Stimulated activated effector memory CD8-positive, alpha-beta T cell treated with anti-CD3 and anti-CD28 coated beads, Interleukin-12 subunit alpha, Interleukin-12 subunit beta, amount 100 ng/mL, for 72 hours (primary cell): ENCODE results near the gene B4GALT4.
"Not testable (repeated sequence)": the region's sequence is repeated elsewhere in the genome, so short reads cannot be mapped to it uniquely, and the experiment has no call there.

ENCODE experiments used
- ATAC-seq: fragments of 150-1000 bp; cut with Tn5 transposase; 2 replicates; pipeline ENCODE4 v1.10.0; 2021
- DNase-seq, 2 donors: peaks; one replicate each; pipeline ENCODE4 v3.0.0; 2021 to 2022; ENCODE audit warnings: low spot score in 2 of 2
- H3K27ac Mint-ChIP-seq: one replicate; pipeline ENCODE4 v1.8.0; 2022; ENCODE audit warnings: mild to moderate bottlenecking, mixed read lengths
- H3K36me3 Mint-ChIP-seq: one replicate; pipeline ENCODE4 v1.8.0; 2022; ENCODE audit warnings: mild to moderate bottlenecking, mixed read lengths
- H3K4me1 Mint-ChIP-seq: one replicate; pipeline ENCODE4 v1.8.0; 2022; ENCODE audit warnings: mixed read lengths
- H3K4me3 Mint-ChIP-seq: one replicate; pipeline ENCODE4 v1.8.0; 2022; ENCODE audit warnings: mild to moderate bottlenecking, mixed read lengths
- H3K9me3 Mint-ChIP-seq: one replicate; pipeline ENCODE4 v1.8.0; 2022; ENCODE audit warnings: mixed read lengths

B4GALT4 gene, protein sequence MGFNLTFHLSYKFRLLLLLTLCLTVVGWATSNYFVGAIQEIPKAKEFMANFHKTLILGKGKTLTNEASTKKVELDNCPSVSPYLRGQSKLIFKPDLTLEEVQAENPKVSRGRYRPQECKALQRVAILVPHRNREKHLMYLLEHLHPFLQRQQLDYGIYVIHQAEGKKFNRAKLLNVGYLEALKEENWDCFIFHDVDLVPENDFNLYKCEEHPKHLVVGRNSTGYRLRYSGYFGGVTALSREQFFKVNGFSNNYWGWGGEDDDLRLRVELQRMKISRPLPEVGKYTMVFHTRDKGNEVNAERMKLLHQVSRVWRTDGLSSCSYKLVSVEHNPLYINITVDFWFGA

DNA sequence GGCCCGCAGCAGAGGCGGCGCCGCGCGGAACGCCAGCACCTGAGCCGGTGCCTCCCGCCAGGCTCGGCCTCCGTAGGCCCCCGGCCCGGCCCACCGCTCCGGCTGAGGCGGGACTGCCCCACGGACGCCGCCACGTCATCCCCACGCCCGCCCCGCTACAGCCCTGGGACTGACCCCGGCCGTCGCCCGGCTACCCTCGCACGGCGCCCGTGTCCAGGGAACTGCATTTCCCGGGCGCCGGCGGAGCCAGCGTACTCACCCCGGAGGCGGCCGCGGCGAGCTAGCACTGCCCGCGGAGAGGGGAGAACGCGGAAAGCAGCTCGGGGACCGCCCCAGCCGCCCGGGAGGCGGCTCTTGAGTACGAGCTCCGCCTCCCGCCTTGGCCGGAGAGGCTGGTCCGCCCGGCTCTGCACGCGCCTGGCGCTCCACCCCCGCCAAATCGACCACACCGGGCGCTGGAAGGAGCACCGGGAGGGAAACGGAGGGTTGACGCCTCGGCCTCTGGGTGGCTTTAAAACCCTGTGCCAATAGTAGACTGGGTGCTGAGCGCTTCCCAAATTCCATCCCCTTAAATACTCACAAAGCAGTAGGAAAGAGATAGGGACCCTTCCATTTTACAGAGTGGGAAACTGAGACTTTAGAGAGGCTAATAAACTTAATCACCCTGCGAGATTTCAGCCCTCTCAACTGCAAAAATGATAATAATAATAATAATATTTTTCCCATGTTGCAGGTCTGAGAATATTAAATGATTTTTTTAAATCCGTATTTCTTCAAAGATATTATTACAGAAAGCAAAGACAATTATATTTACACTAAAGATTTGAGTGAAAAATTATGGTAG lies at the start of gene B4GALT4:
TSS of gene B4GALT4 (minus strand) at position 288 of the 844 bp plus-strand sequence. CDS start 10,779 bp downstream, outside the sequence.
- peak; percentile 73 to 90 for DNase-seq
- Mint-ChIP-seq H3K27ac (peak within 1 kb of the TSS; percentile 88), H3K4me1 (peaks cover 26% of the 10 kb centered on the region), H3K9me3 (no peaks in the 10 kb centered on the region), H3K4me3 (peak within 1 kb of the TSS; percentile 80), H3K36me3 (peaks cover 28% of the 10 kb centered on the region)
- peak; percentile 89 for ATAC-seq

DNA sequence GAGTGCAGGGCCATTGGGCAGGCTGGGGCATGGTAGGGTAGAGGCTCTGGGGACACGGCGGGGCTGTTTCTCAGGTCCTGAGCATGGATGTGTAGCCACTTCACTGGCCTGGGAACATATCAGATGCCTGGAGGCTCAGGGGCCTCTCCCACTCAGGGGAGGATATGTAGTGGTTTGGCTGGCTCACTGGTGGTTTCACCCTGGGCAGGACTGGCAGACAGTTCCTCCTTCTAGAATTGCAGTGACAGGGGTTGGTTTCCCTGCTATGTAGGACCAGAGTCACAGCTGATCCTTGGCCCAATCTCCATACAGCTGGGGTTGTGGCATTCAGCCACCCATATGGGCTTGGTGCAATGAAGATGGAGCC lies 48.7 kb upstream of the B4GALT4 start:
- no peak overlapping the region for H3K27ac Mint-ChIP-seq
- H3K4me1 Mint-ChIP-seq = peaks cover 32% of the 10 kb centered on the region
- peaks cover 9% of the 10 kb centered on the region for H3K36me3 Mint-ChIP-seq
- ATAC-seq (no peak), DNase-seq (no peak)
- no peak overlapping the region for H3K4me3 Mint-ChIP-seq
- peaks cover 15% of the 10 kb centered on the region for H3K9me3 Mint-ChIP-seq

DNA sequence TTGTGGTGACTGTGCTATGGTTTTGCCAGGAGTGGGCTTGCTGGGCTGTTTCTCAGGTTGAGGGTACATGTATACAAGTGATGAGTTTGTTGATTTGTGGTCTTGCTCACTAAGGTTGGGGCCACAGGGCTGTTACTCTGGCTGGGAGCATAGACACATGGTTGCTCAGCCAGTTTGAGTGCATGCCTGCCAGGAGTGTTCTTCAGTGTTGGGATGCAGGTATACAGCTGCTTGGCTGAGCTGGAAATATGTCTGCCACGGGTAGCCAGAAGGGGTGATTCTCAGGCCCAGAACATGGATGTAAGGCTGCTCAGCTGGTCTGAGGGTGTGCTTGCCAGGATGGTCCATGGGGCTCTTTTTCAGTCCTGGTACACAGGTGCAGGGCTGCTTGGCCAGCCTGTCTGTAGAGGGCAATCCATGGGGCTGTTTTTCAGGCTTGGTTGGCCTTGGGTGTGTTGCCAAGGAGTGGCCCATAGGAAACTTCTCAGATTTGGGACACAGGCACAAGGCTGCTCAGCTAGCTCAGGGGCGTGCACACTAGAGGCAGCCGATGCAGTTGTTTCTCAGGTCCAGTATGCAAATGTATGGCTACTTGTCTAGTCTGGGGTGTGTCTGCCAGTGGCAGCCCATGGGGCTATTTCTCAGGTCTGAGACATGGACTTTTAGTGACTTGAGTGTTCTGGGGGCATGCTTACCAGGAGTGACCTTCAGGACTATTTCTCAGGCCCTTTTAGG lies 48.2 kb upstream of the B4GALT4 start:
- no peak for DNase-seq
- H3K36me3 Mint-ChIP-seq = peaks cover 5% of the 10 kb centered on the region
- H3K9me3 Mint-ChIP-seq = peaks cover 15% of the 10 kb centered on the region
- H3K27ac Mint-ChIP-seq = no peak overlapping the region
- H3K4me1 Mint-ChIP-seq = peaks cover 31% of the 10 kb centered on the region
- H3K4me3 Mint-ChIP-seq = no peak overlapping the region
- ATAC-seq = no peak

DNA sequence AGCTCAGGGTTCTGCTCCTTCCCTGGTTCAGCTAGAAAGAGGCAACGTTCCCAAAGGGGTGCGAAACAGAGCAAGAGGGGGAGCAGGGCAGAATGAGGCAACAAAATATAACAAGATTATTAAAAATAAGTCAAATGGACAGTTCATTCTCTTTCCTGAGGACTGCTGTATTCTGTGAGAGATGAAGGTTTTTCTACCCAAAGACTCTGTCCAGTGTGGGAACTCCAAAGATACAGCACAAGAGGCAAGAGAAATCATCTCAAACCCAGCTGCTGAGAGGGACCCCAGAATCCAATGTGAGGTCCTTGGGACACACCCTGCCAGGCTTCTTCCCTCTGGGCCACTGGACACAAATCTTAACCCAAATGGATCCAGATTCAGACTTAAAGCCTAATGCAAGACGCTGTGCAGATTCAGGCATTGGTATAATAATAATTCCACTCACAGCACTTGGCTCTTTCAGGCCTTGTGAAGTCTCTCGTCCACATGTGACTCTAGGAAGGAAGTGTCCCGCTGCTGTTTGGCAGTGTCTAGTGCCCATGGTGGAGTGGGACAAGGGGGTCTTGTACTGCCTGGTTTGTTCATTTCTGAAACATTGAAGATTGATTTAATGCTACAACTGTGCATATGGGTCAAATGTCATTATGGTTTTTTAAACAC lies 39.0 kb upstream of the B4GALT4 start:
- no peak for DNase-seq
- Mint-ChIP-seq H3K27ac (peak overlapping the region; percentile 58), H3K9me3 (peaks cover 9% of the 10 kb centered on the region), H3K36me3 (no peaks in the 10 kb centered on the region), H3K4me1 (peaks cover 2% of the 10 kb centered on the region), H3K4me3 (no peak overlapping the region)
- no peak for ATAC-seq

DNA sequence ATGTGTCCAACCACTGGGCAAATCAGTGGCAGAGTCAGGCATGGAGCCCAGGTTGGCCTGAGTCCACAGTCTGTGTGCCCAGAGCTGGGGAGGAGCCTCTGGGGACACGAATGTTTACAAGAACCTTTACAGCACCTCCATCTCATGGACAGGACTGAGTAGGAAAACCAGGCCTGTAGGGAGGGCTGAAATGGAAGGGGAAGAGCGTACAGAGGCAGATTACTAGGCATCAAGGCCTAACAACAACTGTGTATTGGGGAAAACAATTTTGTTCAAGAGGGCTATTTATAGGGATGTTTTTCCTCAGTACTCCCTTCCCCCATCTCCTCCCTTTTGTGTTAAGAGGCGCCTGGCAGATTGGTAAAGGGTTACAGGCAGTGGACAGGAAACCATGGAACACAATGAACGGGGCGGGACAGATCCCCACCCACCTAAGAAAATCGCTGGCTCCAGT lies 38.5 kb upstream of the B4GALT4 start:
- Mint-ChIP-seq H3K36me3 (no peaks in the 10 kb centered on the region), H3K4me1 (peaks cover 5% of the 10 kb centered on the region), H3K4me3 (no peak overlapping the region), H3K27ac (peak overlapping the region; percentile 58), H3K9me3 (peaks cover 9% of the 10 kb centered on the region)
- DNase-seq = no peak
- ATAC-seq = no peak

DNA sequence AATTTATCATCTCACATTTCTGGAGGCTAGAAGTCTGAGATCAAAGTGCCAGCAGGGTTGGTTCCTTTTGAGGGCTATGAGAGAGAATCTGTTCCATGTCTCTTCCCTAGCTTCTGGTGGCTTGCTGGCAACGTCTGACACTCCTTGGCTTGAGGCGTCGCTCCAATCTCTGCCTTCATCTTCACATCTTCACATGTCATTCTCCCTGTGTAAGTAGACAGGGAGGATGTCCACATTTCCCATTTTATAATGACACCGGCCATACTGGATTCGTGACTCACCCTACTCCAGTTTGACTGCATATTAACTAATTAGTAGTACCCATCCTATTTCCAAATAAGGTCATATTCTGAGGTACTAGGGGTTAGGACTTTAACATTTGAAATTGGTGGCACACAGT lies 36.0 kb upstream of the B4GALT4 start:
- Mint-ChIP-seq H3K36me3 (no peaks in the 10 kb centered on the region), H3K9me3 (no peaks in the 10 kb centered on the region), H3K4me3 (no peak overlapping the region), H3K4me1 (peaks cover 5% of the 10 kb centered on the region), H3K27ac (no peak overlapping the region)
- DNase-seq = no peak
- ATAC-seq = no peak

DNA sequence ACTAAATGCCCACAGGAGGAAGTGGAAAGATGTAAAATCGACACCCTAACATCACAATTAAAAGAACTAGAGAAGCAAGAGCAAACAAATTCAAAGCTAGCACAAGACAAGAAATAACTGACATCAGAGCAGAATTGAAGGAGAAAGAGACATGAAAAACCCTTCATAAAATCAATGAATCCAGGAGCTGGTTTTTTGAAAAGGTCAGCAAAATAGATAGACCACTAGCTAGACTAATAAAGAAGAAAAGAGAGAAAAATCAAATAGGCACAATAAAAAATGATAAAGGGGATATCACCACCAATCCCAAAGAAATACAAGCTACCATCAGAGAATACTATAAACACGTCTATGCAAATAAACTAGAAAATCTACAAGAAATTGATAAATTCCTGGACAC lies 29.5 kb upstream of the B4GALT4 start:
- H3K36me3 Mint-ChIP-seq, ATAC-seq, H3K4me3 Mint-ChIP-seq, H3K4me1 Mint-ChIP-seq, H3K27ac Mint-ChIP-seq, DNase-seq, H3K9me3 Mint-ChIP-seq: not testable (repeated sequence)

DNA sequence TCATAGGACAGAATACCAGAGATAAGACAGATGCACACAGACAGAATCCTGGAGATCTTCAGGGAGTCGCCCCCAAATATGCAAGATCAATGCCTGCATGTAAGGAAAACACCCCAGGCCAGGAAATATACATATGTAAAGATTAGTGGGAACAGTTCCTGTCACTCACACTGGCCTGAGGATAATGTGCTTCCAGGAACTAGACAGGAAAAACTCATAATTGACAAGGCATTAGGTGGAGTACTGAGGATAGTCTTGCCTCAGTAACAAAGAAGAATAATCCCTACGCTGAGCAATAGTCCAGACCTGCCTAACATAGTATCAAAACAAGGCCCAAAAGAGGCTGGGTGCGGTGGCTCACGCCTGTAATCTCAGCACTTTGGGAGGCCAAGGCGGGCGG lies 20.4 kb upstream of the B4GALT4 start:
- no peaks in the 10 kb centered on the region for H3K36me3 Mint-ChIP-seq
- no peaks in the 10 kb centered on the region for H3K4me1 Mint-ChIP-seq
- H3K27ac Mint-ChIP-seq = no peak overlapping the region
- no peak overlapping the region for H3K4me3 Mint-ChIP-seq
- no peak for ATAC-seq
- no peak for DNase-seq
- H3K9me3 Mint-ChIP-seq = no peaks in the 10 kb centered on the region

DNA sequence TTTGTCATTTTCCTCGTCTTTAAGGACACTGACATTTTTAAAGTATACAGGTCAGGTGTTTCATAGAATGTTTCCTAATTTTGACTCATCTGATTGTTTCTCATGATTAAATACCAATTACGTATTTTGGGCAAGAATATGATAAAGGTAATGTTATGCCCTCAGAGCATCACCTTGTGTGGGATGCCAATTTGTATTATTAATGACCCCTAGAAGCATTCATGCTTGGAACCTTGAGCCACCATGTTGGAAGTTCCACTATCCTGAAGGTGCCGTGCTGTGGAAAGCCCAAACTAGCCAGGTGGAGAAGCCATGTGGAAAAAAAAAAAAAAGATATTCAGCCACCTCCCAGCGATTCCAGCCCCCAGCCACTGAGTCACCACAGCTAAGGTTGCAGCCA lies 19.1 kb upstream of the B4GALT4 start:
- no peak overlapping the region for H3K27ac Mint-ChIP-seq
- DNase-seq = no peak
- ATAC-seq = no peak
- H3K36me3 Mint-ChIP-seq = no peaks in the 10 kb centered on the region
- no peaks in the 10 kb centered on the region for H3K9me3 Mint-ChIP-seq
- H3K4me3 Mint-ChIP-seq = no peak overlapping the region
- H3K4me1 Mint-ChIP-seq = no peaks in the 10 kb centered on the region

DNA sequence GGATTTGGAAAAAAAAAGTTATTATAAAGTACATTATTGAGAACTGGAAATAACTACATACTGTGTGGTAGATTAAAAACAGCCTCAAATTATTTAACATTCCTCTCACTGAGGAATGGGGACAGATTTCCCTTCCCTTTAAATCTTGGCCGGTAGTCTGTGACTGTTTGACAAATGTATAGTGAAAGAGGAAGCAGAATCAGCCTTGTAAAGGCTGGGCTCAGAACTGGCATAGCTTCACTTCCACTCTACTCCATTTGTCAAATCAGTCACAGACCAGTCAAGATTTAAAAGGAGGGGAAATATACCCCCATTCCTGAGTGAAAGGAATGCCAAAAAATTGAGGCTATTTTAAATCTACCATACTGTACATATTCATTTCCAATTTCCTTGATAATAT lies 18.2 kb upstream of the B4GALT4 start:
- Mint-ChIP-seq H3K36me3 (no peaks in the 10 kb centered on the region), H3K27ac (no peak overlapping the region), H3K4me3 (no peak overlapping the region), H3K9me3 (no peaks in the 10 kb centered on the region), H3K4me1 (no peaks in the 10 kb centered on the region)
- DNase-seq (no peak), ATAC-seq (no peak)

DNA sequence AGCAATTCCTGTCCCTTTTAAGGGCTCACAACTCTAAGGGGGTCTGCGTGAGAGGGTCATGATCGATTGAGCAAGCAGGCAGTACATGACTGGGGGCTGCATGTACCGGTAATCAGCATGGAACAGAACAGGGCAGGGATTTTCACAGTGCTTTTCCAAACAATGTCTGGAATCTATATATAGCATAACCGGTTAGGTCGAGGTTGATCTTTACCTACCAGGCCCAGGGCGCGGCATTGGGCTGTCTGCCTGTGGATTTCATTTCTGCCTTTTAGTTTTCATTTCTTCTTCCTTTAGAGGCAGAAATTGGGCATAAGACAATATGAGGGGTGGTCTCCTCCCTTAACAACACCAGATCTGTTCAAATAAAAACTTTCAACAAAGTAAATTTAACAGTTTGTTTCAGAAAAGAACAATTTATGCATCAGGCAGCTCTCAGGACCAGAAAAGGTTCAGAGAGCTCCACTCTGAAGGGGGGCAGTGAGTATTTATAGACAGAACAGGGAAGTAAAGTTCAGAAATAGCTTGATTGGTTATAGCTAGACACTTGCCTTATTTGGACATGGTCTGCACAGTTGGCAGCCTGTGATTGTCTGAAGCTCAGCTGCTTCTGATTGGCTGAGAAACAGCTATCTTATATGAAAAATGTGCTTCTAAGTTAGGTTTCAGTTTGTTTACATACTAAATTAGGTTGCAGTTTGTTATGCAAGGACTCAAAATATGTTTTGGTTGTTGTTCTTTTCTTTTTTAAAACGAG lies 17.2 kb upstream of the B4GALT4 start:
- no peak for DNase-seq
- no peak for ATAC-seq
- Mint-ChIP-seq H3K4me3 (no peak overlapping the region), H3K27ac (no peak overlapping the region), H3K4me1 (no peaks in the 10 kb centered on the region), H3K9me3 (no peaks in the 10 kb centered on the region), H3K36me3 (no peaks in the 10 kb centered on the region)

DNA sequence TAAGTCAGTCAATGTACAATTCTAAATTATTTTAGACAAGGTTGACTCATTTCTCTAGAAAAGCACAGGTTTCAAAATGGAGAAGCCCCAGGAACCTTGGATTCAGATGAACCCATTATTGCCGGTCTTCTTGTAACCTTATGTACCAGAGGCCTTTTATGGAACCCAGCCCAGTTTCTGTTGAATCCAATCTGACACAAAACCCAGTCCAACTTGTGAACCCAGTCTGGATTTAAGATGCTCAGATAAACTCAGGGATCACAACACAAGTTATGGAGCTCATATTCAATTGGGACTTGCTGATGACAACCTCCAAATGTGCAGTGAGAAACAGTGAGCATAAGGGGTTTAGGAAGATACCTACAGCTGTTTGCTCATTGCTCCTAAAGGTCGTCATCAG lies 16.4 kb upstream of the B4GALT4 start:
- no peaks in the 10 kb centered on the region for H3K4me1 Mint-ChIP-seq
- H3K9me3 Mint-ChIP-seq = no peaks in the 10 kb centered on the region
- H3K4me3 Mint-ChIP-seq = no peak overlapping the region
- no peak for ATAC-seq
- no peak for DNase-seq
- H3K27ac Mint-ChIP-seq = no peak overlapping the region
- no peaks in the 10 kb centered on the region for H3K36me3 Mint-ChIP-seq

DNA sequence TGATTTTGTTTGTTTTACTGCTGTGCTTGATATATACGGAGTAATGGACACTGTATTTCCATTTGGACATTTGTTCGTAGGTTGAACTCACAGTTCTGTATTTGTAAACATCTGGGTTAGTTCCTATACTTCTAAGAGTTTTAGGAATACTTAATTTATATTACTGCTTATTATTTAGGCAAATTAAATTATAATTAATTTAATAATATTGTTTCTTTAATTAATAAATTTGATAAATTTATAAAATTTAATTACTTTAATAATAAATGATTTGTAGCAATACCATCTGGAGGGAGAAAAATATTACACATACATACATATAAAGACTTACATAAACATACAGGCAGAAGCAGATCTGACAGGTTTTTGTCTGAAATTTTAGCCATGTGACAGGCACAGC lies 14.5 kb upstream of the B4GALT4 start:
- Mint-ChIP-seq H3K4me3 (no peak overlapping the region), H3K36me3 (no peaks in the 10 kb centered on the region), H3K4me1 (no peaks in the 10 kb centered on the region), H3K9me3 (no peaks in the 10 kb centered on the region), H3K27ac (no peak overlapping the region)
- ATAC-seq = no peak
- DNase-seq = no peak

DNA sequence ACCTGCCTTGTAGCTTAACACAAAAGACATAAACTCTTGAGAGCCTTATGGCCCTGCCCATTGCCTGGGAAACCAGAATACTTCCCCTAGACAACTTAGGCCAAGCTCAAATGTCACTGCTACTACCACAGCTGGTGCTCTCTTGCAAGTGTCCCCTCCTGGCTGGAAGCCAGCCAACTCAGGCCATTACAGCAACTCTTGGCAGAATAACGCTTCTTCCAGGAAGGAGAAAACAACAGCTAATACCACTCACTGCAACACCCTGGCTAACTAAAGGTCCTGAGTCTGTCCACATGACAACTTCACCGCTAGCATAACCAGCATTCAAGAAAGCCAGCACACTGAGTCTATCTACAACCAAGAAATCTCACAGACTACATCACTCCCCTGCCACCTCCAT lies 5.1 kb upstream of the B4GALT4 start:
- Mint-ChIP-seq H3K4me3 (no peak overlapping the region), H3K9me3 (peaks cover 10% of the 10 kb centered on the region), H3K4me1 (no peaks in the 10 kb centered on the region), H3K27ac (no peak overlapping the region), H3K36me3 (no peaks in the 10 kb centered on the region)
- DNase-seq (no peak), ATAC-seq (no peak)
